ENCODE measurements around the gene ADAMTSL1. TPM values are rescaled to one million over a fixed set of nuclear protein-coding genes. Genes with fewer than 3 reads are reported as not detected.

Gene ADAMTSL1
- total and polyA plus RNA-seq, 2 of the 13 experiments (the other 11 are each of a cell fraction or from before 2014, with no cell fraction given): not detected

DNA sequence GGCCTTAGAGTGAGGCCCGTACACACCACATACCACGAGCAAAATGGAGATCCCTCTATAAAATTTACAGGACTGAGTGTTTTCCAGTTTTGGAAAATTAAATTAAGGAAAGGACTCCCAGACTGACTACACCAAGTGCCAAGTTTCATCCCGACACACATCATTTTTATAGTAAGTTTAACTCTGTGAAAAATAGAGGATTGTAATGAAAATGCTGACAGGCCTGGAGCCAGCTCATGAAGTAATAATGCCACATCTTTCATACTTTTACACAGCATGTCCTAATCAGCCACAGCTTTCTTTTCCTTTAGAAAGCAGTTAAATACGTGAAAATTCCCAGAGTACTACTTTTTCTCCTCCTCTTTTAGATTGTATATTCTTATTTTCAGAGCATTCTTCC lies 389.8 kb downstream of the ADAMTSL1 start:
- Histone ChIP-seq H3K4me3 (replicated peaks in 1 of 3; ENCODE audit: insufficient read depth in 1 of 3, low read depth in 2 of 3, low read length in 3 of 3) (no peak overlapping the region), H3K9me3 (ENCODE audit: low read length) (no peaks in the 10 kb centered on the region), H2AFZ (ENCODE audit: low read length) (no peak overlapping the region), H3K36me3 (replicated peaks in 1 of 2; ENCODE audit: control insufficient read depth in 1 of 2, insufficient read depth in 2 of 2, low read length in 2 of 2) (no peaks in the 10 kb centered on the region), H3K27ac (ENCODE audit: extremely low read length, insufficient read depth, low read length) (no peak overlapping the region), H3K4me2 (ENCODE audit: low read depth, low read length) (no peak overlapping the region), H3K27me3 (ENCODE audit: control insufficient read depth in 1 of 2, insufficient read depth in 2 of 2, low read length in 2 of 2) (no peaks in the 10 kb centered on the region), H3K9ac (ENCODE audit: insufficient read depth, low read depth, low read length) (no peak overlapping the region), H3K79me2 (ENCODE audit: insufficient read depth, low read length) (no peaks in the 10 kb centered on the region), H4K20me1 (ENCODE audit: insufficient read depth, low read length) (no peaks in the 10 kb centered on the region), H3K4me1 (ENCODE audit: insufficient read depth, low read length) (no peaks in the 10 kb centered on the region)
- in situ Hi-C loops (cut with HindIII; ENCODE audit: extremely low pct_ligation_motif_present, low pct_unique_long_range_greater_than_20kb) (no loop called here), intact Hi-C loops (cut with micrococcal nuclease; ENCODE audit: unreplicated experiment) (no loop called here)
- no peak for ATAC-seq
- CTCF ChIA-PET (ENCODE audit: low intra/inter-chr PET ratio, low total read pairs): no interaction called here
- DNase-seq (ENCODE audit: low spot score): no peak
- no TSS peak for BruUV-seq (replicated peaks)
- FAIRE-seq: no peak
- POLR2A ChIA-PET: no interaction called here
- 8% methylated on average over 4 of the region's 4 CpGs for WGBS (ENCODE audit: low lambda C conversion rate)
- no peak for TF ChIP-seq CCDC6 (CRISPR knock-in tag; IDR thresholded peaks at IDR 0.05)
- TF ChIP-seq, protein P1, sequence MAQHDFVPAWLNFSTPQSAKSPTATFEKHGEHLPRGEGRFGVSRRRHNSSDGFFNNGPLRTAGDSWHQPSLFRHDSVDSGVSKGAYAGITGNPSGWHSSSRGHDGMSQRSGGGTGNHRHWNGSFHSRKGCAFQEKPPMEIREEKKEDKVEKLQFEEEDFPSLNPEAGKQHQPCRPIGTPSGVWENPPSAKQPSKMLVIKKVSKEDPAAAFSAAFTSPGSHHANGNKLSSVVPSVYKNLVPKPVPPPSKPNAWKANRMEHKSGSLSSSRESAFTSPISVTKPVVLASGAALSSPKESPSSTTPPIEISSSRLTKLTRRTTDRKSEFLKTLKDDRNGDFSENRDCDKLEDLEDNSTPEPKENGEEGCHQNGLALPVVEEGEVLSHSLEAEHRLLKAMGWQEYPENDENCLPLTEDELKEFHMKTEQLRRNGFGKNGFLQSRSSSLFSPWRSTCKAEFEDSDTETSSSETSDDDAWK (CRISPR knock-in tag; IDR thresholded peaks at IDR 0.05): no peak
- TF ChIP-seq ZKSCAN8 (CRISPR knock-in tag; IDR thresholded peaks at IDR 0.05; ENCODE audit: borderline replicate concordance): no peak
- no peak for TF ChIP-seq ZNF235 (CRISPR knock-in tag; IDR thresholded peaks at IDR 0.05; ENCODE audit: borderline replicate concordance)
- no peak for TF ChIP-seq SNAPC2 (CRISPR knock-in tag; IDR thresholded peaks at IDR 0.05)
- TF ChIP-seq ZNF703 (CRISPR knock-in tag; IDR thresholded peaks at IDR 0.05; ENCODE audit: borderline replicate concordance): no peak
- no peak for TF ChIP-seq MBD4 (IDR thresholded peaks at IDR 0.05; ENCODE audit: borderline replicate concordance, low read length)
- no peak for TF ChIP-seq ZFP62 (CRISPR knock-in tag; IDR thresholded peaks at IDR 0.05)
- TF ChIP-seq, protein P2, sequence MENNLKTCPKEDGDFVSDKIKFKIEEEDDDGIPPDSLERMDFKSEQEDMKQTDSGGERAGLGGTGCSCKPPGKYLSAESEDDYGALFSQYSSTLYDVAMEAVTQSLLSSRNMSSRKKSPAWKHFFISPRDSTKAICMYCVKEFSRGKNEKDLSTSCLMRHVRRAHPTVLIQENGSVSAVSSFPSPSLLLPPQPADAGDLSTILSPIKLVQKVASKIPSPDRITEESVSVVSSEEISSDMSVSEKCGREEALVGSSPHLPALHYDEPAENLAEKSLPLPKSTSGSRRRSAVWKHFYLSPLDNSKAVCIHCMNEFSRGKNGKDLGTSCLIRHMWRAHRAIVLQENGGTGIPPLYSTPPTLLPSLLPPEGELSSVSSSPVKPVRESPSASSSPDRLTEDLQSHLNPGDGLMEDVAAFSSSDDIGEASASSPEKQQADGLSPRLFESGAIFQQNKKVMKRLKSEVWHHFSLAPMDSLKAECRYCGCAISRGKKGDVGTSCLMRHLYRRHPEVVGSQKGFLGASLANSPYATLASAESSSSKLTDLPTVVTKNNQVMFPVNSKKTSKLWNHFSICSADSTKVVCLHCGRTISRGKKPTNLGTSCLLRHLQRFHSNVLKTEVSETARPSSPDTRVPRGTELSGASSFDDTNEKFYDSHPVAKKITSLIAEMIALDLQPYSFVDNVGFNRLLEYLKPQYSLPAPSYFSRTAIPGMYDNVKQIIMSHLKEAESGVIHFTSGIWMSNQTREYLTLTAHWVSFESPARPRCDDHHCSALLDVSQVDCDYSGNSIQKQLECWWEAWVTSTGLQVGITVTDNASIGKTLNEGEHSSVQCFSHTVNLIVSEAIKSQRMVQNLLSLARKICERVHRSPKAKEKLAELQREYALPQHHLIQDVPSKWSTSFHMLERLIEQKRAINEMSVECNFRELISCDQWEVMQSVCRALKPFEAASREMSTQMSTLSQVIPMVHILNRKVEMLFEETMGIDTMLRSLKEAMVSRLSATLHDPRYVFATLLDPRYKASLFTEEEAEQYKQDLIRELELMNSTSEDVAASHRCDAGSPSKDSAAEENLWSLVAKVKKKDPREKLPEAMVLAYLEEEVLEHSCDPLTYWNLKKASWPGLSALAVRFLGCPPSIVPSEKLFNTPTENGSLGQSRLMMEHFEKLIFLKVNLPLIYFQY (CRISPR knock-in tag; IDR thresholded peaks at IDR 0.05; ENCODE audit: borderline replicate concordance): no peak
- TF ChIP-seq HNF1A (IDR thresholded peaks at IDR 0.05; ENCODE audit: low read depth): no peak
- no peak for TF ChIP-seq HNF1A (CRISPR knock-in tag; IDR thresholded peaks at IDR 0.05; ENCODE audit: borderline replicate concordance)
- TF ChIP-seq, protein P3, sequence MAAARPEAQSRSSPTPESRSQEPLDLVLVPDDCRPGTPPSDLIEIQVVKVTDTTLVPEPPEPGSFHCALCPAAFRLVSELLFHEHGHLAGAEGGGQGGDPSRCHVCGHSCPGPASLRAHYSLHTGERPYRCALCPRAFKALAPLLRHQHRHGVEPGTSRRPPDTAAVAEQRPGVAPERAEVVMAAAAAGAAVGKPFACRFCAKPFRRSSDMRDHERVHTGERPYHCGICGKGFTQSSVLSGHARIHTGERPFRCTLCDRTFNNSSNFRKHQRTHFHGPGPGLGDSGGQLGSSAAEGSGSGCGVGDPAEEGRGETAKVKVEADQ (CRISPR knock-in tag; IDR thresholded peaks at IDR 0.05; ENCODE audit: borderline replicate concordance): no peak
- TF ChIP-seq ZNF205 (CRISPR knock-in tag; IDR thresholded peaks at IDR 0.05): no peak
- no peak for TF ChIP-seq NR2F1 (CRISPR knock-in tag; IDR thresholded peaks at IDR 0.05)
- TF ChIP-seq ZNF7 (CRISPR knock-in tag; IDR thresholded peaks at IDR 0.05): no peak
- no peak for TF ChIP-seq ZNF549 (CRISPR knock-in tag; IDR thresholded peaks at IDR 0.05)

Measured in HepG2 (cell line).